ENCODE measurements around the gene UBAC2.

DNA sequence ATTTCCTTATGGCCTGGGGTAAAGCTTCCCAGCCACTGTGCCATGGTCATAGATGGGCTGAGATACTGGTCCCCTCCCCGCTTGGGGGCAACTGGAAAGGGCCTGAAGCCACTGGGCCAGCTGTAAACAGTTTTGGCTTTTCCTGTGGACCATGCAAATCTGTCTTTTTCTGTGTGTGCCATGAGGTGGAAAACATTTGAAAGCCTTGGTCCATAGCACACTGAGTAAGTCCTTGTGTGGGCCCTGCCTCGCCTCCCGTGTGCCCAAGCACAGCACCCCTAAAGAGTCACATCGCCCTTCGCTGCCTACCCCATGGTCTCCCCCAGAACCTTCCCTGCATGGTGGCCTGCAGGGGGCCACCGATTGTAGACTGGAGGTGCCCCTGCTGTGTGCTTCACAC lies 158.9 kb downstream of the UBAC2 start:
- TF ChIP-seq EP300 (IDR thresholded peaks at IDR 0.05; ENCODE audit: borderline replicate concordance in 1 of 2, low read depth in 2 of 2, low read length in 2 of 2) = no peak
- no peak for TF ChIP-seq CTCF (IDR thresholded peaks at IDR 0.05; ENCODE audit: control extremely low read depth in 1 of 3, insufficient read depth in 1 of 3, low read depth in 1 of 3, low read length in 3 of 3)
- no peak for TF ChIP-seq ATF3 (IDR thresholded peaks at IDR 0.05; ENCODE audit: insufficient read depth, low read depth, low read length)
- TF ChIP-seq, protein P1, sequence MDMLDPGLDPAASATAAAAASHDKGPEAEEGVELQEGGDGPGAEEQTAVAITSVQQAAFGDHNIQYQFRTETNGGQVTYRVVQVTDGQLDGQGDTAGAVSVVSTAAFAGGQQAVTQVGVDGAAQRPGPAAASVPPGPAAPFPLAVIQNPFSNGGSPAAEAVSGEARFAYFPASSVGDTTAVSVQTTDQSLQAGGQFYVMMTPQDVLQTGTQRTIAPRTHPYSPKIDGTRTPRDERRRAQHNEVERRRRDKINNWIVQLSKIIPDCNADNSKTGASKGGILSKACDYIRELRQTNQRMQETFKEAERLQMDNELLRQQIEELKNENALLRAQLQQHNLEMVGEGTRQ (IDR thresholded peaks at IDR 0.05; ENCODE audit: low read length) = no peak
- TF ChIP-seq MAX (IDR thresholded peaks at IDR 0.05) = no peak
